ENCODE measurements around the gene RGS11.

Gene RGS11

GRCh38 chr16:275786-276232 lies at the start of gene RGS11:
Gene RGS11, minus strand, starts transcription at chr16:275944. Its CDS starts 33 bp downstream, at chr16:275911.
- no peak for DNase-seq

GRCh38 chr16:324451-325334 lies 48.9 kb upstream of the RGS11 start:
- DNase-seq: peak in 2 of 3 experiments; percentile 67 to 83

GRCh38 chr16:324201-324450 lies 48.4 kb upstream of the RGS11 start:
- no peak for DNase-seq

- no peak for DNase-seq
Measured at GRCh38 chr16:322476-323143, 46.9 kb upstream of the RGS11 start.

GRCh38 chr16:321532-321931 lies 45.8 kb upstream of the RGS11 start:
- no peak for DNase-seq

GRCh38 chr16:320206-320605 lies 44.5 kb upstream of the RGS11 start:
- DNase-seq: no peak

- no peak for DNase-seq
Measured at GRCh38 chr16:318628-319027, 42.9 kb upstream of the RGS11 start.

GRCh38 chr16:317583-317982 lies 41.8 kb upstream of the RGS11 start:
- DNase-seq: no peak

GRCh38 chr16:316741-317464 lies 41.2 kb upstream of the RGS11 start:
- DNase-seq: no peak

GRCh38 chr16:314795-315299 lies 39.1 kb upstream of the RGS11 start:
- peak in 1 of 3 experiments; percentile 73 for DNase-seq

- no peak for DNase-seq
Measured at GRCh38 chr16:314351-314750, 38.6 kb upstream of the RGS11 start.

GRCh38 chr16:311725-312124 lies 36.0 kb upstream of the RGS11 start:
- DNase-seq: no peak

GRCh38 chr16:309476-309875 lies 33.7 kb upstream of the RGS11 start:
- DNase-seq: no peak

- no peak for DNase-seq
Measured at GRCh38 chr16:307691-308312, 32.1 kb upstream of the RGS11 start.

- peak in 2 of 3 experiments; percentile 17 to 77 for DNase-seq
Measured at GRCh38 chr16:306911-307370, 31.2 kb upstream of the RGS11 start.

GRCh38 chr16:305916-306626 lies 30.3 kb upstream of the RGS11 start:
- DNase-seq: peak in 1 of 3 experiments; percentile 22

- no peak for DNase-seq
Measured at GRCh38 chr16:303760-304505, 28.2 kb upstream of the RGS11 start.

- no peak for DNase-seq
Measured at GRCh38 chr16:301950-302349, 26.2 kb upstream of the RGS11 start.

- no peak for DNase-seq
Measured at GRCh38 chr16:301235-301634, 25.5 kb upstream of the RGS11 start.

GRCh38 chr16:297832-298231 lies 22.1 kb upstream of the RGS11 start:
- no peak for DNase-seq

GRCh38 chr16:296806-297510 lies 21.2 kb upstream of the RGS11 start:
- no peak for DNase-seq
